Mesenchymal stem cell (in vitro differentiated cells and primary cell): Measurements from ENCODE around the gene RENBP.

ENCODE experiments used
- DNase-seq: peaks from one replicate; pipeline ENCODE4 v3.0.0-alpha.2; 2013
- H2AFZ ChIP-seq: one replicate; pipeline ENCODE4 v1.6.1; 2013; ENCODE audit warnings: low read depth, mild to moderate bottlenecking, control low read depth, inconsistent platforms, low read length, moderate library complexity
- H2AK5ac ChIP-seq: 2 replicates; pipeline ENCODE4 v1.6.1; 2013; ENCODE audit warnings: low read length, moderate library complexity, mild to moderate bottlenecking, inconsistent platforms; ENCODE audit not compliant: severe bottlenecking
- H2BK120ac ChIP-seq: one replicate; pipeline ENCODE4 v1.6.1; 2013; ENCODE audit warnings: low read depth, mild to moderate bottlenecking, inconsistent platforms, low read length, moderate library complexity
- H2BK12ac ChIP-seq, 2 experiments: one replicate each; pipeline ENCODE4 v1.6.1; 2013; ENCODE audit warnings: inconsistent platforms in 2 of 2, low read length in 2 of 2, mild to moderate bottlenecking in 2 of 2, moderate library complexity in 2 of 2, control low read depth in 1 of 2
- H2BK15ac ChIP-seq: one replicate; pipeline ENCODE4 v1.6.1; 2013; ENCODE audit warnings: mild to moderate bottlenecking, low read depth, inconsistent platforms; ENCODE audit not compliant: poor library complexity, severe bottlenecking
- H2BK5ac ChIP-seq: 2 replicates; pipeline ENCODE4 v1.6.1; 2013; ENCODE audit warnings: low read depth, mild to moderate bottlenecking, low read length, control low read depth, inconsistent platforms; ENCODE audit not compliant: poor library complexity, severe bottlenecking
- H3K14ac ChIP-seq, 2 experiments: one replicate each; pipeline ENCODE4 v1.6.1; 2013; ENCODE audit warnings: inconsistent platforms in 2 of 2, low read length in 2 of 2, control low read depth in 1 of 2, mild to moderate bottlenecking in 1 of 2, moderate library complexity in 1 of 2
- H3K18ac ChIP-seq, 2 experiments: one replicate each; pipeline ENCODE4 v1.6.1; 2013; ENCODE audit warnings: inconsistent platforms in 2 of 2, low read length in 2 of 2, control low read depth in 1 of 2, low read depth in 1 of 2, mild to moderate bottlenecking in 1 of 2
- H3K23ac ChIP-seq, 2 experiments: one replicate each; pipeline ENCODE4 v1.6.1; 2013; ENCODE audit warnings: inconsistent platforms in 2 of 2, low read length in 2 of 2, mild to moderate bottlenecking in 2 of 2, moderate library complexity in 2 of 2, control low read depth in 1 of 2
- H3K27ac ChIP-seq: 2 replicates; pipeline ENCODE4 v1.5.1; 2013; ENCODE audit warnings: mild to moderate bottlenecking, moderate library complexity, low read length, control low read depth, inconsistent platforms; ENCODE audit not compliant: poor library complexity, severe bottlenecking
- H3K27me3 ChIP-seq, 2 experiments: 2 replicates each; pipeline versions ENCODE4 v1.6.1 to v1.7.0; 2013; ENCODE audit warnings: low read length in 2 of 2, mild to moderate bottlenecking in 2 of 2, moderate library complexity in 2 of 2, control low read depth in 1 of 2, inconsistent platforms in 1 of 2; ENCODE audit not compliant: control insufficient read depth in 1 of 2, insufficient read depth in 1 of 2
- H3K36me3 ChIP-seq, 2 experiments: 2 replicates each; pipeline versions ENCODE4 v1.6.1 to v1.7.0; 2013; ENCODE audit warnings: low read length in 2 of 2, control low read depth in 1 of 2, inconsistent platforms in 1 of 2, low read depth in 1 of 2, mild to moderate bottlenecking in 1 of 2; ENCODE audit not compliant: insufficient read depth in 2 of 2, control insufficient read depth in 1 of 2
- H3K4ac ChIP-seq, 2 experiments: one replicate each; pipeline ENCODE4 v1.6.1; 2013; ENCODE audit warnings: inconsistent platforms in 2 of 2, low read length in 2 of 2, mild to moderate bottlenecking in 2 of 2, moderate library complexity in 2 of 2, control low read depth in 1 of 2, low read depth in 1 of 2
- H3K4me1 ChIP-seq: 2 replicates; pipeline ENCODE4 v1.6.1; 2013; ENCODE audit warnings: low read depth, low read length, control low read depth; ENCODE audit not compliant: control insufficient read depth, insufficient read depth
- H3K4me2 ChIP-seq: 2 replicates; pipeline ENCODE4 v1.6.1; 2013; ENCODE audit warnings: low read length, mild to moderate bottlenecking, inconsistent platforms; ENCODE audit not compliant: poor library complexity, severe bottlenecking
- H3K4me3 ChIP-seq, 2 experiments: 2 replicates each; pipeline versions ENCODE4 v1.5.1 to v1.7.0; 2013; ENCODE audit warnings: low read length in 2 of 2, mild to moderate bottlenecking in 2 of 2, control low read depth in 1 of 2, low read depth in 1 of 2; ENCODE audit not compliant: insufficient read depth in 1 of 2
- H3K79me1 ChIP-seq: replicated peaks from 2 replicates; pipeline ENCODE4 v1.6.1; 2013; ENCODE audit warnings: mild to moderate bottlenecking, control low read depth, low read length, inconsistent platforms; ENCODE audit not compliant: poor library complexity, severe bottlenecking
- H3K9ac ChIP-seq: 2 replicates; pipeline ENCODE4 v1.7.0; 2013; ENCODE audit warnings: mild to moderate bottlenecking, low read length, moderate library complexity
- H3K9me3 ChIP-seq: 2 replicates; pipeline ENCODE4 v1.7.0; 2013; ENCODE audit warnings: mild to moderate bottlenecking, low read length; ENCODE audit not compliant: control insufficient read depth
- H4K8ac ChIP-seq: one replicate; pipeline ENCODE4 v1.6.1; 2013; ENCODE audit warnings: inconsistent platforms, mild to moderate bottlenecking, low read length, moderate library complexity
- H4K91ac ChIP-seq: one replicate; pipeline ENCODE4 v1.6.1; 2013; ENCODE audit warnings: mild to moderate bottlenecking, low read length, inconsistent platforms
- WGBS: methylation state at CpG from one replicate; pipeline ENCODE4 v1.1.7; 2013; ENCODE audit warnings: mixed read lengths; 5-methylcytosine and 5-hydroxymethylcytosine counted together

Gene RENBP

GRCh38 chrX:153919281-153919680 lies 25.2 kb downstream of the RENBP start:
- Histone ChIP-seq H2BK12ac (no peak overlapping the region), H3K9me3 (no peaks in the 10 kb centered on the region), H3K4me2 (no peak overlapping the region), H3K79me1 (no peaks in the 10 kb centered on the region), H3K23ac (no peak overlapping the region), H3K36me3 (no peaks in the 10 kb centered on the region), H3K18ac (no peak overlapping the region), H3K9ac (no peak overlapping the region), H3K4me1 (peaks cover 3% of the 10 kb centered on the region), H2AK5ac (no peak overlapping the region), H3K27ac (no peak overlapping the region), H4K8ac (no peak overlapping the region), H3K4me3 (no peak overlapping the region), H2AFZ (no peak overlapping the region), H2BK120ac (no peak overlapping the region), H2BK5ac (no peak overlapping the region), H3K14ac (no peak overlapping the region), H3K4ac (no peak overlapping the region), H4K91ac (no peak overlapping the region), H2BK15ac (no peak overlapping the region), H3K27me3 (peaks cover 0 to 70% of the 10 kb centered on the region in 2 experiments)
- no peak for DNase-seq
- 94% methylated on average over 13 of the region's 13 CpGs for WGBS

GRCh38 chrX:153917869-153918268 lies 26.6 kb downstream of the RENBP start:
- peaks cover 0 to 63% of the 10 kb centered on the region in 2 experiments for H3K27me3 ChIP-seq
- no peak overlapping the region for H2BK120ac ChIP-seq
- H3K4me3 ChIP-seq = no peak overlapping the region
- H3K14ac ChIP-seq = no peak overlapping the region
- DNase-seq = no peak
- H3K18ac ChIP-seq = no peak overlapping the region
- no peak overlapping the region for H3K4ac ChIP-seq
- H3K79me1 ChIP-seq = no peaks in the 10 kb centered on the region
- no peak overlapping the region for H3K9ac ChIP-seq
- no peak overlapping the region for H3K23ac ChIP-seq
- no peak overlapping the region for H2AFZ ChIP-seq
- no peak overlapping the region for H3K4me2 ChIP-seq
- no peak overlapping the region for H2AK5ac ChIP-seq
- no peaks in the 10 kb centered on the region for H3K4me1 ChIP-seq
- H3K9me3 ChIP-seq = no peaks in the 10 kb centered on the region
- no peak overlapping the region for H4K91ac ChIP-seq
- H3K36me3 ChIP-seq = no peaks in the 10 kb centered on the region
- no peak overlapping the region for H2BK12ac ChIP-seq
- H3K27ac ChIP-seq = no peak overlapping the region
- H2BK15ac ChIP-seq = no peak overlapping the region
- WGBS = 89% methylated on average over 6 of the region's 6 CpGs
- no peak overlapping the region for H4K8ac ChIP-seq
- H2BK5ac ChIP-seq = no peak overlapping the region

- WGBS = 97% methylated on average over 17 of the region's 17 CpGs
- no peak overlapping the region for H2AK5ac ChIP-seq
- no peak for DNase-seq
- no peak overlapping the region for H3K23ac ChIP-seq
- H3K4me2 ChIP-seq = no peak overlapping the region
- no peak overlapping the region for H3K4ac ChIP-seq
- H3K27me3 ChIP-seq = peaks cover 0 to 53% of the 10 kb centered on the region in 2 experiments
- H3K79me1 ChIP-seq = no peaks in the 10 kb centered on the region
- H3K9ac ChIP-seq = no peak overlapping the region
- no peaks in the 10 kb centered on the region for H3K9me3 ChIP-seq
- H3K4me3 ChIP-seq = no peak overlapping the region
- H2BK12ac ChIP-seq = no peak overlapping the region
- no peak overlapping the region for H4K8ac ChIP-seq
- H3K18ac ChIP-seq = no peak overlapping the region
- no peak overlapping the region for H3K27ac ChIP-seq
- H4K91ac ChIP-seq = no peak overlapping the region
- H2BK120ac ChIP-seq = no peak overlapping the region
- H2AFZ ChIP-seq = no peak overlapping the region
- H2BK5ac ChIP-seq = no peak overlapping the region
- no peaks in the 10 kb centered on the region for H3K36me3 ChIP-seq
- H3K14ac ChIP-seq = no peak overlapping the region
- peaks cover 2% of the 10 kb centered on the region for H3K4me1 ChIP-seq
- no peak overlapping the region for H2BK15ac ChIP-seq
Measured at GRCh38 chrX:153913701-153914100, 30.7 kb downstream of the RENBP start.

- H2BK12ac ChIP-seq = no peak overlapping the region
- no peak overlapping the region for H2BK15ac ChIP-seq
- no peak overlapping the region for H2BK120ac ChIP-seq
- H4K91ac ChIP-seq = no peak overlapping the region
- no peak overlapping the region for H3K18ac ChIP-seq
- WGBS = 69% methylated on average over 8 of the region's 17 CpGs
- H2AK5ac ChIP-seq = no peak overlapping the region
- no peak overlapping the region for H3K4me3 ChIP-seq
- H3K27me3 ChIP-seq = peaks cover 0 to 51% of the 10 kb centered on the region in 2 experiments
- H3K79me1 ChIP-seq = no peaks in the 10 kb centered on the region
- DNase-seq = no peak
- no peak overlapping the region for H3K4ac ChIP-seq
- no peaks in the 10 kb centered on the region for H3K36me3 ChIP-seq
- no peak overlapping the region for H3K4me2 ChIP-seq
- no peak overlapping the region for H4K8ac ChIP-seq
- H2BK5ac ChIP-seq = no peak overlapping the region
- H3K9me3 ChIP-seq = no peaks in the 10 kb centered on the region
- no peak overlapping the region for H2AFZ ChIP-seq
- no peak overlapping the region for H3K23ac ChIP-seq
- peaks cover 2% of the 10 kb centered on the region for H3K4me1 ChIP-seq
- no peak overlapping the region for H3K14ac ChIP-seq
- H3K27ac ChIP-seq = no peak overlapping the region
- H3K9ac ChIP-seq = no peak overlapping the region
Measured at GRCh38 chrX:153913211-153913610, 31.2 kb downstream of the RENBP start.
